ENCODE measurements around the gene PCDH8.

The PCDH8 gene

DNA sequence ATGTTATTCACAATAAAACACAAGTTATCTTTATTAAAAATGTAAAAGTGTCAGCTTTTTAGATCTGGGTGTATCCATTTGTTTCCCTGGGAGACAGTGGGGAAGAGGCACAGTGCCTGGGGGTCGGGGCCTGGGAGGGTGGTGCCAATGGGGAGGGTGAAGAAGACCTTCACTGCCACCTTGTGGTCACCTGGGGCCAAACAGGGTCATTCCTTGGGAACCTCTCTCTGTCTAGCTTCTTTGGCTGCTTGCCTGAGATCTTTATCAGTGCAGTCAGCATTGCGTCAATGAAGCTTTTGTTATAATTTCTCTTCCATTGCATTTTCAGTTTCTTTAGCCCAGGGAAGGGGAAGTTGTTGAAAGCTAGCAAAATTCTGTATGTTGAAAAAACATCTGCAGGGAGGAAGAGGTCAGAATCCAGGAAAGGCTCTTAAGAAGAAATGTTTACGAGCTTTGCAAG, 39.1 kb downstream of the PCDH8 start:
- Histone ChIP-seq H3K9me3 (ENCODE audit: low read length) (no peaks in the 10 kb centered on the region), H3K36me3 (ENCODE audit: insufficient read depth, low read length) (no peaks in the 10 kb centered on the region), H3K9me2 (ENCODE audit: low read depth, low read length) (no peaks in the 10 kb centered on the region), H3K79me2 (ENCODE audit: insufficient read depth, low read length) (no peaks in the 10 kb centered on the region), H3K4me1 (ENCODE audit: insufficient read depth, low read length, severe bottlenecking) (no peaks in the 10 kb centered on the region), H3K4me2 (ENCODE audit: low read length) (no peak overlapping the region), H3K9ac (ENCODE audit: low read length) (no peak overlapping the region), H2AFZ (ENCODE audit: low read length) (no peak overlapping the region), H3K4me3 (ENCODE audit: low read depth, low read length, poor library complexity, severe bottlenecking) (no peak overlapping the region), H3K27ac (ENCODE audit: low read depth, low read length, poor library complexity, severe bottlenecking) (no peak overlapping the region), H3F3A (ENCODE audit: insufficient read depth, low read length) (no peaks in the 10 kb centered on the region), H3K27me3 (ENCODE audit: insufficient read depth, low read length) (no peaks in the 10 kb centered on the region; the same call in 1 of the 2 replicates), H4K20me1 (ENCODE audit: insufficient read depth, low read length) (no peaks in the 10 kb centered on the region)
- TF ChIP-seq CTCF (IDR thresholded peaks at IDR 0.05; ENCODE audit: low read length) = peak; percentile 77
- no peak for TF ChIP-seq EZH2 (IDR thresholded peaks at IDR 0.05; ENCODE audit: borderline replicate concordance, low read length)

GRCh38 chr13:52808842-52809219, 39.6 kb downstream of the PCDH8 start:
- Histone ChIP-seq H3K27me3 (ENCODE audit: insufficient read depth, low read length) (no peaks in the 10 kb centered on the region; the same call in 1 of the 2 replicates), H2AFZ (ENCODE audit: low read length) (no peak overlapping the region), H3F3A (ENCODE audit: insufficient read depth, low read length) (no peaks in the 10 kb centered on the region), H4K20me1 (ENCODE audit: insufficient read depth, low read length) (no peaks in the 10 kb centered on the region), H3K79me2 (ENCODE audit: insufficient read depth, low read length) (no peaks in the 10 kb centered on the region), H3K4me1 (ENCODE audit: insufficient read depth, low read length, severe bottlenecking) (no peaks in the 10 kb centered on the region), H3K9ac (ENCODE audit: low read length) (no peak overlapping the region), H3K9me2 (ENCODE audit: low read depth, low read length) (no peaks in the 10 kb centered on the region), H3K36me3 (ENCODE audit: insufficient read depth, low read length) (no peaks in the 10 kb centered on the region), H3K4me2 (ENCODE audit: low read length) (no peak overlapping the region), H3K9me3 (ENCODE audit: low read length) (no peaks in the 10 kb centered on the region), H3K27ac (ENCODE audit: low read depth, low read length, poor library complexity, severe bottlenecking) (no peak overlapping the region), H3K4me3 (ENCODE audit: low read depth, low read length, poor library complexity, severe bottlenecking) (no peak overlapping the region)
- TF ChIP-seq CTCF (IDR thresholded peaks at IDR 0.05; ENCODE audit: low read length) = no peak
- TF ChIP-seq EZH2 (IDR thresholded peaks at IDR 0.05; ENCODE audit: borderline replicate concordance, low read length) = no peak

DNA sequence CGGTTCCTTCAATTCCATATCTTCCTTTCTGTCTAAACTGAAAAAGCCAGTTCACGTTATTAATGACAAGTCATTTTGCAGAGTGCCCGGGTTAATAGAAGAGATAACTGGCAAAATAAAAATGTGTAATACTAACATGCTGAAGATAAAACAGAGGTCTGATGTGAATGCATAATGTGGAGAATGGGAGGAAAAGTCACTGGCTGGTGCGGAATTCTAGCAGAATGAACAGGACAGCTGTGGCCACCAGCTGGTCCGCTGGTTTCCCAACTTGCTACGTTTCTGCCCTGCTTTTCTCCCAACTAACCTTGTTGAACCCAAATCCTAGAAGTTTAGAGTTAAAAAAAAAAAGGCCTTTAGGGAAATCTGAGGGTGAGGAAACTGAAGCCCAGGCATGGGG, 42.4 kb downstream of the PCDH8 start:
- H3K9me3 ChIP-seq (ENCODE audit: low read length) = no peaks in the 10 kb centered on the region
- H3K27ac ChIP-seq (ENCODE audit: low read depth, low read length, poor library complexity, severe bottlenecking) = no peak overlapping the region
- H3K9me2 ChIP-seq (ENCODE audit: low read depth, low read length) = no peaks in the 10 kb centered on the region
- no peak overlapping the region for H2AFZ ChIP-seq (ENCODE audit: low read length)
- H3K36me3 ChIP-seq (ENCODE audit: insufficient read depth, low read length) = no peaks in the 10 kb centered on the region
- no peaks in the 10 kb centered on the region for H3K4me1 ChIP-seq (ENCODE audit: insufficient read depth, low read length, severe bottlenecking)
- no peak overlapping the region for H3K4me2 ChIP-seq (ENCODE audit: low read length)
- no peak overlapping the region for H3K4me3 ChIP-seq (ENCODE audit: low read depth, low read length, poor library complexity, severe bottlenecking)
- TF ChIP-seq EZH2 (IDR thresholded peaks at IDR 0.05; ENCODE audit: borderline replicate concordance, low read length) = no peak
- no peak for TF ChIP-seq CTCF (IDR thresholded peaks at IDR 0.05; ENCODE audit: low read length)
- no peaks in the 10 kb centered on the region for H4K20me1 ChIP-seq (ENCODE audit: insufficient read depth, low read length)
- H3F3A ChIP-seq (ENCODE audit: insufficient read depth, low read length) = no peaks in the 10 kb centered on the region
- no peaks in the 10 kb centered on the region for H3K79me2 ChIP-seq (ENCODE audit: insufficient read depth, low read length)
- no peak overlapping the region for H3K9ac ChIP-seq (ENCODE audit: low read length)
- no peaks in the 10 kb centered on the region; the same call in 1 of the 2 replicates for H3K27me3 ChIP-seq (ENCODE audit: insufficient read depth, low read length)

All from OCI-LY1 (cell line).